ENCODE measurements around the gene DPM2. TPM values are rescaled to one million over a fixed set of nuclear protein-coding genes. Genes with fewer than 3 reads are reported as not detected.
A peak's percentile ranks its signal among the peaks of the same experiment; 100 is the strongest.

Gene DPM2
- total and polyA plus RNA-seq, 9 donors = 10.6 to 37.1 (median 27.3) TPM

- no peak overlapping the region for H3K27ac ChIP-seq
- 69 to 76% (median 72%) methylated on average over 9 to 10 of the region's 10 CpGs for WGBS, 3 donors
- intact Hi-C loops (cut with DNase I) = loop anchor here in 2 of 4 donors (10.0 kb wide), 1 partner anchor 425 kb away; no protein-coding TSS in a partner anchor
- no peaks in the 10 kb centered on the region for H3K36me3 ChIP-seq
- TF ChIP-seq CTCF (IDR thresholded peaks at IDR 0.05) (no peak), POLR2A (IDR thresholded peaks at IDR 0.05) (no peak), EP300 (IDR thresholded peaks at IDR 0.05) (no peak)
- H3K9me3 ChIP-seq = no peaks in the 10 kb centered on the region
- H3K4me1 ChIP-seq (ENCODE audit: insufficient read depth) = peaks cover 6% of the 10 kb centered on the region
- DNase-seq = no peak
- H3K4me3 ChIP-seq = no peak overlapping the region
- H3K27me3 ChIP-seq = no peaks in the 10 kb centered on the region
These were observed 8.1 kb downstream of the DPM2 start for GRCh38 chr9:127929625-127929979.

GRCh38 chr9:127928676-127929624 is 8.7 kb downstream of the DPM2 start:
- WGBS, 3 donors = 67 to 70% (median 69%) methylated on average over 11 of the region's 11 CpGs
- TF ChIP-seq CTCF (IDR thresholded peaks at IDR 0.05) (no peak), POLR2A (IDR thresholded peaks at IDR 0.05) (no peak), EP300 (IDR thresholded peaks at IDR 0.05) (no peak)
- intact Hi-C loops (cut with DNase I) = loop anchor here in 2 of 4 donors (10.0 kb wide), 1 partner anchor 424 kb away; no protein-coding TSS in a partner anchor
- Histone ChIP-seq H3K9me3 (no peaks in the 10 kb centered on the region), H3K27me3 (no peaks in the 10 kb centered on the region), H3K36me3 (no peaks in the 10 kb centered on the region), H3K4me1 (ENCODE audit: insufficient read depth) (peaks cover 6% of the 10 kb centered on the region), H3K4me3 (no peak overlapping the region), H3K27ac (no peak overlapping the region)
- no peak for DNase-seq

- Histone ChIP-seq H3K4me1 (ENCODE audit: insufficient read depth) (peaks cover 6% of the 10 kb centered on the region), H3K9me3 (no peaks in the 10 kb centered on the region), H3K4me3 (no peak overlapping the region), H3K27ac (no peak overlapping the region), H3K27me3 (no peaks in the 10 kb centered on the region), H3K36me3 (no peaks in the 10 kb centered on the region)
- no peak for DNase-seq
- intact Hi-C loops (cut with DNase I) = loop anchor here in 2 of 4 donors (10.0 kb wide), 1 partner anchor 423 kb away; no protein-coding TSS in a partner anchor
- TF ChIP-seq CTCF (IDR thresholded peaks at IDR 0.05) (no peak), EP300 (IDR thresholded peaks at IDR 0.05) (no peak), POLR2A (IDR thresholded peaks at IDR 0.05) (no peak)
- WGBS, 3 donors = 26 to 30% (median 27%) methylated on average over 24 of the region's 24 CpGs
These were observed 9.5 kb downstream of the DPM2 start for GRCh38 chr9:127927988-127928675.

GRCh38 chr9:127927201-127927987 is 10.3 kb downstream of the DPM2 start:
- H3K27me3 ChIP-seq = no peaks in the 10 kb centered on the region
- peak in 2 of 5 donors; percentile 32 to 64 for DNase-seq
- no peaks in the 10 kb centered on the region for H3K9me3 ChIP-seq
- H3K27ac ChIP-seq = no peak overlapping the region
- no peaks in the 10 kb centered on the region for H3K36me3 ChIP-seq
- intact Hi-C loops (cut with DNase I) = loop anchor here in 2 of 4 donors (10.0 kb wide), 1 partner anchor 423 kb away; no protein-coding TSS in a partner anchor
- TF ChIP-seq POLR2A (IDR thresholded peaks at IDR 0.05) = no peak
- no peak for TF ChIP-seq CTCF (IDR thresholded peaks at IDR 0.05)
- TF ChIP-seq EP300 (IDR thresholded peaks at IDR 0.05) = no peak
- 4 to 7% (median 5%) methylated on average over 45 to 56 of the region's 56 CpGs for WGBS, 3 donors
- no peak overlapping the region for H3K4me3 ChIP-seq
- H3K4me1 ChIP-seq (ENCODE audit: insufficient read depth) = peaks cover 6% of the 10 kb centered on the region
